Prostate gland (tissue), 2 donors: ENCODE data around the gene TMPRSS7. TPM values are rescaled to one million over a fixed set of nuclear protein-coding genes. Genes with fewer than 3 reads are reported as not detected.
A peak's percentile ranks its signal among the peaks of the same experiment; 100 is the strongest.

Source experiments
- DNase-seq: peaks from one replicate; pipeline ENCODE4 v3.0.0-alpha.2; 2019; ENCODE audit warnings: low spot score
- H3K27ac ChIP-seq, 2 donors: fragments of 200-600 bp; sonication (generic); 2 replicates each; pipeline ENCODE4 v1.5.1; 2017 to 2019
- H3K27me3 ChIP-seq: fragments of 200-600 bp; sonication (generic); replicated peaks from 2 replicates; pipeline ENCODE4 v1.5.1; 2019; ENCODE audit not compliant: insufficient read depth
- H3K36me3 ChIP-seq, 2 donors: fragments of 200-600 bp; sonication (generic); 1 replicate in 1 of 2; 2 replicates in 1 of 2; pipeline versions ENCODE4 v1.5.1 to v1.8.1; 2017 to 2019
- H3K4me1 ChIP-seq: fragments of 200-600 bp; sonication (generic); replicated peaks from 2 replicates; pipeline ENCODE4 v1.5.1; 2019
- H3K4me3 ChIP-seq, 2 donors: fragments of 200-600 bp; sonication (generic); 2 replicates each; pipeline ENCODE4 v1.5.1; 2017 to 2019
- H3K9me3 ChIP-seq: fragments of 200-600 bp; sonication (generic); 2 replicates; pipeline ENCODE4 v1.5.1; 2017
- CTCF ChIP-seq, 4 experiments: fragments of 200-600 bp in 2 of 4; fragments of 450-650 bp in 2 of 4; sonication (generic) in 2 of 4; IDR thresholded peaks; 1 replicate in 3 of 4; 2 replicates in 1 of 4; pipeline ENCODE4 v1.5.1; 2016 to 2019; ENCODE audit warnings: antibody characterized with exemption in 4 of 4, mild to moderate bottlenecking in 2 of 4, moderate library complexity in 2 of 4
- POLR2A ChIP-seq: fragments of 450-650 bp; IDR thresholded peaks from one replicate; pipeline ENCODE4 v1.6.1; 2016; ENCODE audit warnings: antibody characterized with exemption, mild to moderate bottlenecking
- POLR2AphosphoS5 ChIP-seq: sonication (generic); formaldehyde crosslinking; IDR thresholded peaks from one replicate; pipeline ENCODE4 v1.6.1; 2017; ENCODE audit warnings: antibody characterized with exemption
- WGBS: methylation state at CpG from one replicate; pipeline ENCODE4 v1.1.5; 2018; 5-methylcytosine and 5-hydroxymethylcytosine counted together
- intact Hi-C: fragments of 100-400 bp; cut with DNase I; formaldehyde crosslinking; loops from one replicate; pipeline ENCODE4 v1.14.2; 2022
- total RNA-seq, 2 donors: library from RNA; depleted of rRNA; stranded (reverse); fragments of >200 nt; gene quantifications; one replicate each; pipeline ENCODE4 v1.1.0, GENCODE V29; 2016

The TMPRSS7 gene
- total RNA-seq, 2 donors from 2014 or later, result not detected

GRCh38 chr3:112012205-112012992, 22.1 kb upstream of the TMPRSS7 start:
- Histone ChIP-seq H3K9me3 (no peaks in the 10 kb centered on the region), H3K4me1 (no peaks in the 10 kb centered on the region), H3K27me3 (no peaks in the 10 kb centered on the region), H3K27ac (no peak overlapping the region), H3K36me3 (no peaks in the 10 kb centered on the region), H3K4me3 (no peak overlapping the region)
- no peak for DNase-seq
- intact Hi-C loops, result no loop called here
- no peak for TF ChIP-seq POLR2A
- WGBS, result 66% methylated on average over 6 of the region's 6 CpGs

GRCh38 chr3:112013058-112013783, 21.3 kb upstream of the TMPRSS7 start:
- Histone ChIP-seq H3K9me3 (no peaks in the 10 kb centered on the region), H3K4me1 (no peaks in the 10 kb centered on the region), H3K27me3 (no peaks in the 10 kb centered on the region), H3K4me3 (no peak overlapping the region), H3K27ac (no peak overlapping the region), H3K36me3 (no peaks in the 10 kb centered on the region)
- 35% methylated on average over 18 of the region's 19 CpGs for WGBS
- intact Hi-C loops, result no loop called here
- TF ChIP-seq CTCF (IDR thresholded peaks at IDR 0.05) (peak in 3 of 4 experiments; percentile 57 to 63 (median 58)), POLR2AphosphoS5 (no peak)
- peak; percentile 31 for DNase-seq

GRCh38 chr3:112013784-112014143, 20.8 kb upstream of the TMPRSS7 start:
- intact Hi-C loops, result no loop called here
- TF ChIP-seq POLR2AphosphoS5, result no peak
- no peak for TF ChIP-seq POLR2A
- no peak for TF ChIP-seq CTCF (IDR thresholded peaks at IDR 0.05)
- H3K27me3 ChIP-seq, result no peaks in the 10 kb centered on the region
- no peak overlapping the region for H3K4me3 ChIP-seq
- no peaks in the 10 kb centered on the region for H3K36me3 ChIP-seq
- no peaks in the 10 kb centered on the region for H3K4me1 ChIP-seq
- no peak for DNase-seq
- no peak overlapping the region for H3K27ac ChIP-seq
- 68% methylated on average over 5 of the region's 5 CpGs for WGBS
- no peaks in the 10 kb centered on the region for H3K9me3 ChIP-seq

- Histone ChIP-seq H3K27me3 (no peaks in the 10 kb centered on the region), H3K9me3 (no peaks in the 10 kb centered on the region), H3K4me1 (no peaks in the 10 kb centered on the region), H3K27ac (no peak overlapping the region), H3K4me3 (no peak overlapping the region), H3K36me3 (no peaks in the 10 kb centered on the region)
- no peak for TF ChIP-seq POLR2A
- TF ChIP-seq POLR2AphosphoS5, result no peak
- TF ChIP-seq CTCF (IDR thresholded peaks at IDR 0.05), result no peak
- no peak for DNase-seq
- intact Hi-C loops, result no loop called here
Observed at GRCh38 chr3:112017091-112017490, 17.4 kb upstream of the TMPRSS7 start.

GRCh38 chr3:112018712-112019111, 15.8 kb upstream of the TMPRSS7 start:
- TF ChIP-seq POLR2A (no peak), POLR2AphosphoS5 (no peak), CTCF (IDR thresholded peaks at IDR 0.05) (no peak)
- WGBS, result 97% methylated on average over 4 of the region's 4 CpGs
- no peak overlapping the region for H3K4me3 ChIP-seq
- no peaks in the 10 kb centered on the region for H3K36me3 ChIP-seq
- no peak overlapping the region for H3K27ac ChIP-seq
- intact Hi-C loops, result no loop called here
- no peaks in the 10 kb centered on the region for H3K27me3 ChIP-seq
- H3K4me1 ChIP-seq, result no peaks in the 10 kb centered on the region
- no peaks in the 10 kb centered on the region for H3K9me3 ChIP-seq
- no peak for DNase-seq
